Endothelial cell (in vitro differentiated cells): ENCODE data around the gene INF2. TPM values are rescaled to one million over a fixed set of nuclear protein-coding genes. Genes with fewer than 3 reads are reported as not detected.

Experiments used
- DNase-seq: peaks from one replicate; pipeline ENCODE4 v3.0.0; 2021; ENCODE audit warnings: low spot score
- H3K27ac Mint-ChIP-seq: one replicate; pipeline ENCODE4 v1.8.0; 2021; ENCODE audit warnings: mixed read lengths, inconsistent platforms; ENCODE audit not compliant: unreplicated experiment
- H3K27me3 Mint-ChIP-seq: one replicate; pipeline ENCODE4 v1.8.0; 2021; ENCODE audit warnings: mild to moderate bottlenecking, moderate library complexity, mixed read lengths, inconsistent platforms; ENCODE audit not compliant: unreplicated experiment
- H3K36me3 Mint-ChIP-seq: one replicate; pipeline ENCODE4 v1.8.0; 2021; ENCODE audit warnings: mild to moderate bottlenecking, low read depth, mixed read lengths, inconsistent platforms; ENCODE audit not compliant: unreplicated experiment
- H3K4me1 Mint-ChIP-seq: one replicate; pipeline ENCODE4 v1.8.0; 2021; ENCODE audit warnings: mild to moderate bottlenecking, mixed read lengths, inconsistent platforms; ENCODE audit not compliant: unreplicated experiment
- H3K4me3 Mint-ChIP-seq: one replicate; pipeline ENCODE4 v1.8.0; 2021; ENCODE audit warnings: mild to moderate bottlenecking, mixed read lengths, inconsistent platforms; ENCODE audit not compliant: unreplicated experiment
- H3K9me3 Mint-ChIP-seq: one replicate; pipeline ENCODE4 v1.8.0; 2021; ENCODE audit warnings: mixed read lengths, inconsistent platforms; ENCODE audit not compliant: unreplicated experiment
- CTCF ChIP-seq: fragments of 200-600 bp; sonication (generic); IDR thresholded peaks from one replicate; pipeline ENCODE4 v1.5.0; 2021; ENCODE audit warnings: antibody characterized with exemption; ENCODE audit not compliant: unreplicated experiment
- total RNA-seq: library from RNA; stranded (reverse); fragmentation: NEBNext Ultra II Directional; extraction: Animal tissue kit (Norgen Biotek cat#: 25700); gene quantifications from one replicate; pipeline ENCODE4 v1.2.1, GENCODE V29; 2021; ENCODE audit not compliant: unreplicated experiment

The INF2 gene
- total RNA-seq, 1 donor from 2014 or later: 97.2 TPM

- H3K4me1 Mint-ChIP-seq: peaks cover 2% of the 10 kb centered on the region
- no peak for DNase-seq
- H3K27me3 Mint-ChIP-seq: peaks cover 21% of the 10 kb centered on the region
- no peaks in the 10 kb centered on the region for H3K9me3 Mint-ChIP-seq
- no peak for TF ChIP-seq CTCF
- H3K4me3 Mint-ChIP-seq: no peak overlapping the region
- peaks cover 14% of the 10 kb centered on the region for H3K36me3 Mint-ChIP-seq
- H3K27ac Mint-ChIP-seq: no peak overlapping the region
Observed at GRCh38 chr14:104722938-104723650, 33.7 kb downstream of the INF2 start.

DNA sequence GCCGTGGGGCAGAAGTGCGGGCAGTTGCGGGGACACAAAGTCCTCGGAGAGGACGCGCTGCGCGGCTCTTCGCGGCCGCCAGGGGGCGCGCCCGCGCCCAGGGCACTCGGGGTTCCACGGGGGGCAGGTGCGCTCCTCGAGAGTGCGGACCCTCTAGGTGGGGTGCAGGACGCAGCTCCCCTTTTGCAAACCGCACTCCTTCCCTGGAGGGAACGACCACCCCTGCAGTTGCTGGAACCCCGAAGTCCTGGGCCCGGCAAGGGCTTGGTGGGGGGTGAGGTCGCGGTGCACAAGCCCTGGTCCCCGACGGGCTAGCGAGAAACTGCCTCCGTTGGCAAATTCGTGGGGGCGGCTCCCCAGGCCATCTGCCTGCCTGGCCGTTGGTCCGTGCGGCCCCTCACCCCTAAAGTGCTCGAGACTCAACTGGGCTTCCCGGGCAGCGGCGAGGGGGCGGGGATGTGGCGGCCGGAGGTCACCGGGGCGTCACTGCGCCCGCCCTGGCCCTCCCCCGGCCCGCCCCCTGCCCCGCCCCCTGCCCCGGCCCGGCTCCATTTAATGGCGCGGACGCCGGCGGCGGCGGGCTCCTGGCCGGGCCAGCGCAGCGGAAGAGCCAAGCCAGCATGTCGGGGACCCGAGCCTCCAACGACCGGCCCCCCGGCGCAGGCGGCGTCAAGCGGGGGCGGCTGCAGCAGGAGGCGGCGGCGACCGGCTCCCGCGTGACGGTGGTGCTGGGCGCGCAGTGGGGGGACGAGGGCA, 34.4 kb downstream of the INF2 start, which contains the start of gene ADSS1:
TSS of gene ADSS1 (plus strand) at position 579 of the 756 bp plus-strand sequence. CDS start at position 621, 42 bp downstream.
- peak; percentile 99 for TF ChIP-seq CTCF
- peak; percentile 67 for DNase-seq

GRCh38 chr14:104724407-104724980, 35.1 kb downstream of the INF2 start:
- Mint-ChIP-seq H3K27me3 (peaks cover 30% of the 10 kb centered on the region), H3K27ac (no peak overlapping the region), H3K4me3 (no peak overlapping the region), H3K36me3 (peaks cover 14% of the 10 kb centered on the region), H3K9me3 (no peaks in the 10 kb centered on the region), H3K4me1 (peaks cover 2% of the 10 kb centered on the region)
- TF ChIP-seq CTCF: no peak
- no peak for DNase-seq

More for the DNA sequence above, 34.4 kb downstream of the INF2 start, which contains the start of gene ADSS1:
- Mint-ChIP-seq H3K4me3 (peak within 1 kb of the TSS; percentile 69), H3K4me1 (peaks cover 2% of the 10 kb centered on the region), H3K36me3 (peaks cover 14% of the 10 kb centered on the region), H3K9me3 (no peaks in the 10 kb centered on the region), H3K27ac (no peak within 1 kb of the TSS), H3K27me3 (peaks cover 25% of the 10 kb centered on the region)

DNA sequence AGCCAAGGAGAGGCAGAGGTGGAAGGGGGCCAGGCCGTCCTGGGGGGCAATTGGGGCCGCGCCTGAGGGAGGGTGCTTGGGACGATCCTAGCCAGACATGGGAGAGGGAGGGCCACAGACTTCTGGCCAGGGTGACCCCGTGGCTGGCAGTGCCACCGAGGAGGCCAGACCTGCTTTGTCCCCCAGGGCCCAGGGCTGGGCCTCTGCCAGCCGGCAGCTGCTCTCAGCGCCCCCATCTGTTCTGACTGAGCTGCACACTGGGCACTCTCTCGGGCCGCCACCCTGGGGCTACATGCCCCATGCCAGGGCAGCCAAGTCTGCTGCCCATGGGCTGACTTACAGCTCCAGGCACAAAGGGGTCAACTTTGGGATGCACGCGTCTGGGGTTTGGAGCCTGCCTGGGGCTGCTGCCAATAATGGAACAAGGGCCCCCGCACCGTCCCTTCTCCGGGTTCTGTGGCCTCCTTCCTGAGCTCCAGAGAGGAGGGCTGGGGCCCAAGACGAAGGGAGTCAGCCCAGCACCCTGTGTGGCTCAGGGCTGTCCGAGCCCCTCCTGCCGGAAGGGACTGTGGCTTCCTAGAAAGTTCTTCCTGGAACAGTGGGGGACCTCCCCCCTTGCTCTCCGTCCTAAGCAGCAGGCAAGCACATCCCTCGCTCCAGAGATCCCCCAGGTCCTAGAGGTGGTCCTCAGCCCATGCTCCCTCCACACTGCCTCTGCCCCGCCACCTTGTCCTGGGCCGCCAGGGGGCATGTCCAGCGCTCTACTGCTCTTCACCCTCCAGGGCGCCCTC, 35.8 kb downstream of the INF2 start:
- Mint-ChIP-seq H3K27ac (no peak overlapping the region), H3K4me1 (peaks cover 2% of the 10 kb centered on the region), H3K27me3 (peaks cover 25% of the 10 kb centered on the region), H3K36me3 (peaks cover 7% of the 10 kb centered on the region), H3K9me3 (no peaks in the 10 kb centered on the region), H3K4me3 (peak overlapping the region; percentile 69)
- no peak for TF ChIP-seq CTCF
- DNase-seq: peak; percentile 50
